ENCODE results near the gene KIRREL3. TPM values are rescaled to one million over a fixed set of nuclear protein-coding genes. Genes with fewer than 3 reads are reported as not detected.

Gene KIRREL3
- total and polyA plus RNA-seq, 9 donors = 0.25 to 5.3 (median 0.48) TPM

DNA sequence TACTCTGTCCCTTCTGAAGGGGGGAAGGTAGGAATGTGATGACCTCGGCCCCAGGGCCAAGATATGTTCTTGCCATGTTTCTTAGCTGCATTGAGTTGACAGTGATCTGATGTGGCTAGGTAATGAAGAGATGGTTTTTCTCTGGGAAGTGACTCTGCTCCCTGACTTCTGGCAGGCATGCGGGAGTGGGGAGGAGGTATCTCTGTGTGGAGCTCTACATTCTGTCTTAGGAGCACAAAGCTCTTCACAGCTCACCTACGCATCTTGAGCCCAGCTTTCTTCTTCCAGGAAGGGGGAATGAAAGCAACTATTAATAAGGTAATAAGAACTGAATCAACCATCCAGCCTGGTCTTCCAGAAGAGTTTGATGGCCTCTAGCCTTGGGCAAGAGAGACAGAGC, 404.1 kb downstream of the KIRREL3 start:
- intact Hi-C loops (cut with DNase I) = no loop called here
- H3K4me3 ChIP-seq = no peak overlapping the region
- no peak overlapping the region for H3K27ac ChIP-seq
- H3K36me3 ChIP-seq = no peaks in the 10 kb centered on the region
- no peaks in the 10 kb centered on the region for H3K4me1 ChIP-seq (ENCODE audit: insufficient read depth)
- WGBS, 3 donors = 79 to 95% (median 85%) methylated on average over 3 of the region's 3 CpGs
- no peak for DNase-seq
- no peaks in the 10 kb centered on the region for H3K9me3 ChIP-seq
- no peak for TF ChIP-seq EP300 (IDR thresholded peaks at IDR 0.05)
- TF ChIP-seq POLR2A (IDR thresholded peaks at IDR 0.05) = no peak
- TF ChIP-seq, protein P1, sequence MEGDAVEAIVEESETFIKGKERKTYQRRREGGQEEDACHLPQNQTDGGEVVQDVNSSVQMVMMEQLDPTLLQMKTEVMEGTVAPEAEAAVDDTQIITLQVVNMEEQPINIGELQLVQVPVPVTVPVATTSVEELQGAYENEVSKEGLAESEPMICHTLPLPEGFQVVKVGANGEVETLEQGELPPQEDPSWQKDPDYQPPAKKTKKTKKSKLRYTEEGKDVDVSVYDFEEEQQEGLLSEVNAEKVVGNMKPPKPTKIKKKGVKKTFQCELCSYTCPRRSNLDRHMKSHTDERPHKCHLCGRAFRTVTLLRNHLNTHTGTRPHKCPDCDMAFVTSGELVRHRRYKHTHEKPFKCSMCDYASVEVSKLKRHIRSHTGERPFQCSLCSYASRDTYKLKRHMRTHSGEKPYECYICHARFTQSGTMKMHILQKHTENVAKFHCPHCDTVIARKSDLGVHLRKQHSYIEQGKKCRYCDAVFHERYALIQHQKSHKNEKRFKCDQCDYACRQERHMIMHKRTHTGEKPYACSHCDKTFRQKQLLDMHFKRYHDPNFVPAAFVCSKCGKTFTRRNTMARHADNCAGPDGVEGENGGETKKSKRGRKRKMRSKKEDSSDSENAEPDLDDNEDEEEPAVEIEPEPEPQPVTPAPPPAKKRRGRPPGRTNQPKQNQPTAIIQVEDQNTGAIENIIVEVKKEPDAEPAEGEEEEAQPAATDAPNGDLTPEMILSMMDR (IDR thresholded peaks at IDR 0.05) = no peak
- no peaks in the 10 kb centered on the region for H3K27me3 ChIP-seq

DNA sequence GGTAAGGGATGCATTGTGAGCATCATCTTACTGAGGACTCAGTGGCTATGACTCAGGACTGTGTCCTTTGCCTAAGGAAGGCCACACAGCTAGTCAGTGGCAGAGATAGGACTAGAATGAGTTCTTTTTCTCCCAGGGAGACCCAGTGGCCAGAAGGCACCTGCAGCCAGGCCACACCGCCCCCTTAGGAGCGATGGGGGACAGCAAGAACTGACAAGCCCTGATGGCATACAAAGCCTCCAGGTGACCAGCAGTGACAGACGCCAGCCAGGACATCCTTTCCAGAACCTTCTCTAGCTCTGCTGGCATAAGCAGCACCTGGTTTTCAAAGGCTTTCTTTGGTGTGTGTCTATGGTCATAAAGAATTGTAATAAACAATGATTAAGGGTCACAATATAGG, 405.0 kb downstream of the KIRREL3 start:
- TF ChIP-seq POLR2A (IDR thresholded peaks at IDR 0.05) (no peak), EP300 (IDR thresholded peaks at IDR 0.05) (no peak)
- TF ChIP-seq, protein P1 (IDR thresholded peaks at IDR 0.05) = no peak
- DNase-seq = no peak
- intact Hi-C loops (cut with DNase I) = no loop called here
- H3K36me3 ChIP-seq = no peaks in the 10 kb centered on the region
- H3K9me3 ChIP-seq = no peaks in the 10 kb centered on the region
- H3K4me1 ChIP-seq (ENCODE audit: insufficient read depth) = no peaks in the 10 kb centered on the region
- WGBS, 3 donors = 91 to 97% (median 91%) methylated on average over 3 of the region's 3 CpGs
- H3K27me3 ChIP-seq = no peaks in the 10 kb centered on the region
- no peak overlapping the region for H3K4me3 ChIP-seq
- no peak overlapping the region for H3K27ac ChIP-seq

DNA sequence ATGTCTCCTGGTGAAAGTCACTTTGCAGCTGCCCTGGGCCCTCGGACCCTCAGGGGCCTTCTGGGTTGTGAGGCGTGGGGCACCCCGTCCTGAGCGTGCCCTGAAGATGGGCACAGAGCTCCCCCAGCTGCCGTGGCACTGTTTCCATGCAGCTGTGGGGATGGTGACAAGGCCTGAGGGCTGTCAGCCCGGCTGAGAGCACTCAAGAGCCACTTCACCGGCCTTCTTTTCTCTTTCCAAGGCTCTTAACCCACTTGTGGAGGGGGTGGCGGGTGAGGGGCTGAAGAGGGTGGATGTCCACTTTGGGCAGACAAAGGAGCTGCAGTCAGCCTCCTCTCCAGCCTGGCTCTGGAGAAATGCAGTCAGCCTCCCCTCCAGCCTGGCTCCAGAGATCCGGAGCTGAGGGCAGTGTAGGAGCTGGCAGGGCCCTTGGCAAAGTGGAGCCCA, 405.6 kb downstream of the KIRREL3 start:
- TF ChIP-seq, protein P1 (IDR thresholded peaks at IDR 0.05) = no peak
- TF ChIP-seq EP300 (IDR thresholded peaks at IDR 0.05) (no peak), POLR2A (IDR thresholded peaks at IDR 0.05) (no peak)
- intact Hi-C loops (cut with DNase I) = no loop called here
- Histone ChIP-seq H3K4me1 (ENCODE audit: insufficient read depth) (no peaks in the 10 kb centered on the region), H3K36me3 (no peaks in the 10 kb centered on the region), H3K27me3 (no peaks in the 10 kb centered on the region), H3K27ac (no peak overlapping the region), H3K9me3 (no peaks in the 10 kb centered on the region), H3K4me3 (no peak overlapping the region)
- no peak for DNase-seq
- WGBS, 3 donors = 82 to 85% (median 83%) methylated on average over 9 of the region's 9 CpGs

DNA sequence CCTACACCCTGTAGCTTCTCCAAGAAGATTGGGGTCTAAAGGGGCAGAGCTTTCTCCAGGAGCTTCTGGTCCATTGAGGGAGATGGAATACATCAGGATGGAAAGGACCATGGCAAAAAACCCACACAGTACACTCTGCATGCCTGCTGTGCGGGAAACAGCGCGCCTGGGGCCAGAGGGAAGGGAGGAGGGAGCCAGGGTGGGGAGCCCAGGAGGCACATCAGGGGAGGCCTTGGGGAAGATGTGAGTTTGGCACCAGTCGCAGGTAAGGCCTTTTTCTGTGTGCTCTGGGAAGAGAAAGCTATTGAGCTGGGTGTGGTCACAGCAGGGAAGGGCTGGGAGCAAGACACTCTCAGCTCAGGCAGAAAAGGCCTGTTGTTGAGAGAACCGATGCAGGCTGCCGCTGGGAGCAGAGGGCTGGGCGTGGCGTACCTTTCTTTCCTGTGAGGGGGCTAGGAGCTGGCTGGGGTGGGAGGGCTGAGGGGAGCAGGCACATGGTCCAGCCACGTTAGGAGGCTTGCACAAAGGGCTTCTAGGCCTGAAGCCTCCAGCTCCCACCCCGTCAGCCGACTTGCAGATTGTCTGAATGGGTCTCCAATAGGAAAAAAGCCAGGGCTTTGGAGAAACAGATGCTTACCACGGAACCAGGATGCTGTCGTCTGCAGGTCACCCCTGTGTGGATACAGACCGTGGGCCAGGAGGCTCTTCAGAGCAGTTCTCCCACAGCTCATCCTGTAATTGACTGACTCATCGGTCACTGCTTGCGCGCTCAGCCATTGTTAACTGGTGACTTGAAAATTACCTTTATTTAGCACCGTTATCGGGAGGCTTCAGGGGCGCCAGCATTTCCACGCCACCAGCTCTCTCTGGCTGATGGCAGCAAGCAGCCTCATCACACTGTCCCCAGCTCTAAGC, 407.8 kb downstream of the KIRREL3 start:
- no peak overlapping the region for H3K27ac ChIP-seq
- WGBS, 3 donors = 85 to 88% (median 86%) methylated on average over 21 of the region's 21 CpGs
- no peaks in the 10 kb centered on the region for H3K36me3 ChIP-seq

More for the DNA sequence above, 407.8 kb downstream of the KIRREL3 start:
- no peak for DNase-seq
- Histone ChIP-seq H3K27me3 (no peaks in the 10 kb centered on the region), H3K4me1 (ENCODE audit: insufficient read depth) (no peaks in the 10 kb centered on the region), H3K4me3 (no peak overlapping the region), H3K9me3 (no peaks in the 10 kb centered on the region)
- intact Hi-C loops (cut with DNase I) = no loop called here
- TF ChIP-seq, protein P1 (IDR thresholded peaks at IDR 0.05) = no peak

Measured in ovary (tissue), 9 donors.